HG03025 (cell line): ENCODE results near the gene SH3BP2.

Source experiments
- ATAC-seq: cut with Tn5 transposase; IDR thresholded peaks from one replicate; pipeline ENCODE4 v1.9.1; 2021; ENCODE audit warnings: mild to moderate bottlenecking, moderate library complexity; ENCODE audit not compliant: unreplicated experiment, low FRiP score

SH3BP2 gene

GRCh38 chr4:2817701-2818350 lies 24.9 kb downstream of the SH3BP2 start:
- no peak for ATAC-seq

DNA sequence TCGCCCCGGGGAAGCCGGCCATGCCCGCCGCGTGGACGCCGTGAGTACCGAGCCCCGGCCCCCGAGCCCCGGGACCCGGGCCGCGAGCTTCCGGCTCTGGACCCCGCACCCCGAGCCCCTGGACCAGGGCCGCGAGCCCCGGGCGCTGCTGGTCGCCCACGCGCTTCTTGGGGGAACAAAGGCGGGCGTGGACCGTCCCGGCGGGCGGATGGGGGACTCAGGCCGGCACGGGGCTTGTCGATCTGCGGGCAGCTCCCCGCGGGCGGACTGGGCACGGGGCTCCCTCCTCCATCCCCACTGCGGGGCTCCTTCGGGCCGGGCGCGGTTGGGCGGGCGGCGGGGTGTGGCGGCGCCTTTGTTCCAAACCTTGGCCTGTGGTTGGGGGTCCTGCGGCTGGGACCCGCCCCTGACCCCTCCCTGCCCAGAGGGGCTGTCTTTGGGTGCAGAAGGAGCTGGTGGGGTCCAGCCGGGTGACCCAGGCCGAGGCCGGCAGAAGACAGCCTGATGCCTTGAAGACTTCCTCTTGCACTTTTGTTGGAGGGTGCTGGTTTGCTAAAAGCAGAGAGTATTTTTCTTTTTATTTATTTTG lies 25.6 kb downstream of the SH3BP2 start:
- no peak for ATAC-seq

DNA sequence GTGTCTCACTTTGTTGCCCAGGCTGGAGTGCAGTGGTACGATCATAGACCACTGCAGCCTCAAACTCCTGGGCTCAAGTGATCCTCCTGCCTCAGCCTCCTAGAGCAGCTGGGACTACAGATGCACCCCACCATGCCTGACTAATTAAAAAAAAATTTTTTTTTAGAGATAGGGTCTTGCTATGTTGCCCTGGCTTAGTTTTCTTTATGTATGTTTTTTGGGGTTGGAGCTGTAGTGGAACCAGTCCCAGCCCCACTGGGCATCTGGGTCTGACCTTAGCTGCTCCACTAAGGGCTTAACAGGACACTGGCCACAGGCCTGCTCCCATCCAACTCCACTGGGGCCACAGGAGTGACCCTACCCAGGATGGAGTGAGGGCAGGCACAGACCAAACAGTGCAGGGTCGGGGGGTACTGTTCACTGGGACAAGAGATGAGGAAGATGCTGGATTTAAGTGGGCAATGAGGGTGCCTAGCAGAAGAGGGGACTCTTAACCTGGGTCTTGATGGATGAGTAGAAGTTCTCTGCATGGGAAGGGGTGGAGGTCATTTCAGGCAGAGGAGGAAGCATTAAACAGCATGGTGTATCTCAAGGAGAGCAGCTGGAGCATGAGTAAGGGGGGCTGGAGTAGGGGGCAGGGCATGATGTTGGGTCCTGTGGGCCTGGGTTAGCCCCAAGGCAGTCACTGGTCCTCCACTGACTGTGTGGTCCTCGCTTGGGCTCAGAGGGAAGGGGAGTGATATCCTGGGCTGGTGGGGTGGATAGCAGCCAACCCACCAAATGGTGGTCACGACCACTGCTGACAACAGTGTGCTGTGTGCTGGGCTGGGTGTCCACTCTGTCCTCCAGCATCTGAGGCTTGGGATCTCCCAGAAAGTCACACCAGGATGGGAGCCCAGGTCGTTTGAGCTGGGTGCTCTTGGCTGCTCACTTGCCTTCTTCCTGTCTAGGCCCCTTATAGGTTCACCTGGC lies 26.6 kb downstream of the SH3BP2 start:
- no peak for ATAC-seq

- no peak for ATAC-seq
Observed at GRCh38 chr4:2820216-2820982, 27.5 kb downstream of the SH3BP2 start.

DNA sequence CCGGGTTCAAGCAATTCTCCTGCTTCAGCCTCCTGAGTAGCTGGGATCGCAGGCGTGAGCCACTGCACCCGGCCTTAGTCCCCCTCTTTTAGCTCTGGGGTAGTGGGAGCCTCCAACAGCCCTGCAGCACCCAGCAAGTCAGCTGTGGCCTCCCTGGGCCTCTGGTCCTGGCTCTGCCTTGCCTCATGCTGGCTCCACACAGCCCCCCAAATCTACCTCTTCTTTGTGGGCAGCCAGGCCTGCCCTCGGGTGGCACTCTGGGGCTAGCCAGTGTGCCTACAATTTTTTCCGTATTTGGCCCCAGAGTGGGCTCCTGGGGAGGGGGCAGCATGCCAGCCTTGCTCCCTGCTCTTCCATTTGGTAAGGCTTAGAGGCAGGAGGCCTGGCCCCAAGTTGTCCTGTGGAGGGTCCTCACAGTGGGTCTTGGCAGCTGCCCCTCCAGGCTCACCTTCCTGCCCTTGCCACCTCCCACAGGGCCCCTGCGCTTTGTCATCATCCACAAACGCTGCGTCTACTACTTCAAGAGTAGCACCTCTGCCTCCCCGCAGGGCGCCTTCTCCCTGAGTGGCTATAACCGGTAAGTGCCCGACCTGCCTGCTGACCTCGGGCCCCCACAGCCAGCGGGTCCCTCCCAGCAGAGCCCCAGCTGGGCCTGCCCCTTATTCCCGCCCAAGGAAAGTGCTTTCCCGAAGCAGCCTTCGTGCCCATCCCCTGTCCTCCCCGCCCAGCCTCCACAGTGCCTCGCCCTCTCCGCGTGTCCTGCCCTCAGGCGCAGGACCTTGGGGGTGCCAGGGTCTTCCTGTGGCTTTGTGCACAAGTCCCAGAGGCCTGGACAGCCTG lies 29.8 kb downstream of the SH3BP2 start:
- no peak for ATAC-seq

- ATAC-seq = no peak
Observed at GRCh38 chr4:2823301-2823670, 30.4 kb downstream of the SH3BP2 start.

DNA sequence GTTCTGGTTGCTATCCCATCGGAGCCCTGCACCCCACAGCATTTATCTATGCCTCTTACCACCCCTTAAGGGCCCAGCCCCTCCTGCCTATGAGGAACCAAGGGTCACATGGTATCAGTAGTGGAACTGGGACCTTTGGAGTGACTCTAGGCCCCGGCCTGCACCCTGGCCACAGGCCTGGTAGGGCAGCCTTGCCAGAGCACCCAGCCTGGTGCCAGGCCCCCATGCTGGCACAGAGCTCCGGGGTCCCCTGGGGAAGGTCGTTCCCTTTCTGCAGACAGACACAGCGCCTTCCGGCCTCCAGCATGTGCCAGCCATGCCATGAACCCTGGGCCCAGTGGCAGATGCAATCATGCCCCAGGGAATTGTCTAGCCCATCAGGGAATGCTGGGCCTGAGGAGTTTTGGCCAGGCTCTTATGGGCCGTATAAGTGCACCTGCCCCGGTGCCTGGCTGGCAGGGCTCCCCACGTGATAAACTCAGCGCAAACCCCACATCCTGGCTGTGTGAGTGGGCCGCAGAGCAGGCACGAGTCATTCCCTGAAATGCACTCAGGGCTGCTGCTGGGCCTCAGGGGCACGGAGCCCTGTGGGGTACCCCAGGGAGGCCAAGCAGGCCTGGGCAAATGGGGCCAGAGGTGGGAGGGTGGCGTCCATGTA lies 30.9 kb downstream of the SH3BP2 start:
- no peak for ATAC-seq

DNA sequence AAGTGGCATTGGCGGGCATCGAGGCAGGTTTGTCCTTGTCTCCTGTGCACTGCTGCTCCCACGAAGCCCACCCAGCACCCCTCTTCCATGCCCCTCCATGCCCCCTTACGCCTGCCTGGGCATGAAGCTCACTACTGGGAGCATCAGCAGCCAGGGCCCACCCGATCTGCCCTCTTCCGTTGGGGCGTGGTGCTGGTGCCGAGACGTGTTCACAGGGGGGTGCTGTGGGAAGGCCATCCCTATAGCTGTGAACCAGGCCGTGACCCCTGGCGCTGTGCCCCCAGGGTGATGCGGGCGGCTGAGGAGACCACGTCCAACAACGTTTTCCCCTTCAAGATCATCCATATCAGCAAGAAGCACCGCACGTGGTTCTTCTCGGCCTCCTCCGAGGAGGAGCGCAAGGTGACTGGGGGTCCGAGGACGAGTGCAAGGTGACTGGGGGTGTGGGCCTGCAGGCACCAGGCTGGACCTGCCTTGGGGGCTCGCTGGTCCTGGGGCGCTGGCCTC lies 31.5 kb downstream of the SH3BP2 start:
- ATAC-seq = no peak

- ATAC-seq = no peak
Observed at GRCh38 chr4:2824836-2825381, 32.0 kb downstream of the SH3BP2 start.

DNA sequence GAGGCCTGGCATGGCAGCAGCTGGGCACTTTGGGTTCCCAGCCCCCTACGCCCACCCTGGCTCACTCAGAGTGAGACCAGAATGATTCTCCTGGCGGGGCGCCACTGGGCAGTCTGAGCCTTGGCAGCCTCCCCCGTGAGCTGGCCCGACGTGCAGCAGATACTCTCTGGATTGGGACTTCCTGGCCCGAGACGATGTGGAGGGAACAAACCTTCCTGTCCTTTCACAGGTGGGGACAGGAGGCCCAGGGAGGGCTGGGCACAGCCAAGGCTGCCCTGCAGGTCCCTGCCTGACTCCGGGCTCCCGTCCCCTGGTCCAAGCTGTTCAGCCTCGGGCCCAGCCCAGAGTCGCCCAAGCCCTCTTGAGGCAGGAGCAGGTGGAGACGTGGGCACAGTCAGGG lies 32.9 kb downstream of the SH3BP2 start:
- no peak for ATAC-seq

GRCh38 chr4:2827071-2827873 lies 34.4 kb downstream of the SH3BP2 start:
- no peak for ATAC-seq

- ATAC-seq = no peak
Observed at GRCh38 chr4:2827874-2828751, 35.2 kb downstream of the SH3BP2 start.

GRCh38 chr4:2828758-2829181 lies 35.9 kb downstream of the SH3BP2 start:
- no peak for ATAC-seq

- ATAC-seq = no peak
Observed at GRCh38 chr4:2829321-2829932, 36.5 kb downstream of the SH3BP2 start.

- ATAC-seq = no peak
Observed at GRCh38 chr4:2829933-2830451, 37.1 kb downstream of the SH3BP2 start.
